WI38 (cell line): Measurements from ENCODE around the gene RUFY2.
"Not testable (repeated sequence)": the region's sequence is repeated elsewhere in the genome, so short reads cannot be mapped to it uniquely, and the experiment has no call there.

Experiments used
- H3K4me3 ChIP-seq: 2 replicates; pipeline ENCODE4 v1.5.1; 2011; ENCODE audit warnings: low read depth, mild to moderate bottlenecking, control low read depth, low read length
- TF ChIP-seq, protein P1 (sequence below): IDR thresholded peaks from 2 replicates; pipeline ENCODE4 v1.5.1; 2012; ENCODE audit warnings: low read depth, mild to moderate bottlenecking, control low read depth, low read length

Gene RUFY2

GRCh38 chr10:68406815-68407548 is at the start of gene RUFY2:
TSS of gene RUFY2 (minus strand) at chr10:68407277. CDS start at chr10:68407189, 88 bp downstream.
- TF ChIP-seq, protein P1, sequence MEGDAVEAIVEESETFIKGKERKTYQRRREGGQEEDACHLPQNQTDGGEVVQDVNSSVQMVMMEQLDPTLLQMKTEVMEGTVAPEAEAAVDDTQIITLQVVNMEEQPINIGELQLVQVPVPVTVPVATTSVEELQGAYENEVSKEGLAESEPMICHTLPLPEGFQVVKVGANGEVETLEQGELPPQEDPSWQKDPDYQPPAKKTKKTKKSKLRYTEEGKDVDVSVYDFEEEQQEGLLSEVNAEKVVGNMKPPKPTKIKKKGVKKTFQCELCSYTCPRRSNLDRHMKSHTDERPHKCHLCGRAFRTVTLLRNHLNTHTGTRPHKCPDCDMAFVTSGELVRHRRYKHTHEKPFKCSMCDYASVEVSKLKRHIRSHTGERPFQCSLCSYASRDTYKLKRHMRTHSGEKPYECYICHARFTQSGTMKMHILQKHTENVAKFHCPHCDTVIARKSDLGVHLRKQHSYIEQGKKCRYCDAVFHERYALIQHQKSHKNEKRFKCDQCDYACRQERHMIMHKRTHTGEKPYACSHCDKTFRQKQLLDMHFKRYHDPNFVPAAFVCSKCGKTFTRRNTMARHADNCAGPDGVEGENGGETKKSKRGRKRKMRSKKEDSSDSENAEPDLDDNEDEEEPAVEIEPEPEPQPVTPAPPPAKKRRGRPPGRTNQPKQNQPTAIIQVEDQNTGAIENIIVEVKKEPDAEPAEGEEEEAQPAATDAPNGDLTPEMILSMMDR = peak; percentile 7; the same call in 1 of the 2 replicates
- peak within 1 kb of the TSS; percentile 97 for H3K4me3 ChIP-seq

DNA sequence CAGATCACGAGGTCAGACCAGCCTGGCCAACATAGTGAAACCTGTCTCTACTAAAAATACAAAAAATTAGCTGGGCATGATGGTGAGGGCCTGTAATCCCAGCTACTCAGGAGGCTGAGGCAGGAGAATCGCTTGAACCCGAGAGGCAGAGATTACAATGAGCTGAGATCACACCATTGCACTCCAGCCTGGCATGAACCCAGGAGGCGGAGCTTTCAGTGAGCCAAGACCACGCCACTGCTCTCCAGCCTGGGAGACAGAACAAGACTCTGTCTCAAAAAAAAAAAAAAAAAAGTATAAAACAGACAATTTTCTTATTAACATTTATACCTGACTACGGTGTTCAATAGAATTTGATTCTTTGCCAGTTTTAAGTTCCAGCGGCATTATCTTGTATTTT is 42.6 kb upstream of the RUFY2 start:
- not testable (repeated sequence) for H3K4me3 ChIP-seq

GRCh38 chr10:68446179-68446578 is 39.1 kb upstream of the RUFY2 start:
- no peak overlapping the region for H3K4me3 ChIP-seq
- TF ChIP-seq, protein P1 = no peak

GRCh38 chr10:68442971-68443370 is 35.9 kb upstream of the RUFY2 start:
- TF ChIP-seq, protein P1 = no peak

GRCh38 chr10:68440898-68441297 is 33.8 kb upstream of the RUFY2 start:
- no peak overlapping the region for H3K4me3 ChIP-seq
- TF ChIP-seq, protein P1 = no peak

More at GRCh38 chr10:68442971-68443370, 35.9 kb upstream of the RUFY2 start:
- no peak overlapping the region for H3K4me3 ChIP-seq

- TF ChIP-seq, protein P1 = no peak
- H3K4me3 ChIP-seq = no peak overlapping the region
Observed at GRCh38 chr10:68435803-68436202, 28.7 kb upstream of the RUFY2 start.

GRCh38 chr10:68434657-68435056 is 27.6 kb upstream of the RUFY2 start:
- TF ChIP-seq, protein P1 = no peak
- no peak overlapping the region for H3K4me3 ChIP-seq
